Endothelial cell of umbilical vein (primary cell): Measurements from ENCODE around the gene CNTD1. TPM values are rescaled to one million over a fixed set of nuclear protein-coding genes. Genes with fewer than 3 reads are reported as not detected.

Source experiments
- BruUV-seq: library from RNA; stranded (reverse); fragments of 400-500 nt; replicated peaks from 2 replicates; lab custom pipeline; 2021; lab: Mats Ljungman, UMichigan
- CTCF ChIA-PET: fragments of 300-600, 350-600 bp; sonication (Branson Sonifier 250); formaldehyde crosslinking; loops from one replicate; lab custom pipeline; 2021; ENCODE audit warnings: antibody characterized with exemption, inconsistent platforms; lab: Charles Lee
- POLR2A ChIA-PET: fragments of 300-600, 350-600 bp; sonication (Branson Sonifier 250); formaldehyde crosslinking; loops from one replicate; lab custom pipeline; 2021; ENCODE audit warnings: antibody characterized with exemption, inconsistent platforms; lab: Charles Lee
- DNase-seq: peaks from one replicate; pipeline ENCODE4 v3.0.0-alpha.2; 2011; ENCODE audit warnings: low read depth, low spot score
- FAIRE-seq: peaks from 2 replicates; lab custom pipeline; 2011; peaks lifted over from hg19 to GRCh38; lab: Jason Lieb, UNC
- H2AFZ ChIP-seq: 2 replicates; pipeline ENCODE4 v1.6.0; 2012; ENCODE audit warnings: low read depth, low read length, control low read depth, inconsistent platforms
- H3K27ac ChIP-seq: 2 replicates; pipeline ENCODE4 v1.5.1; 2011; ENCODE audit warnings: low read depth, mild to moderate bottlenecking, control low read depth, low read length, moderate library complexity; ENCODE audit not compliant: insufficient read depth
- H3K27me3 ChIP-seq, 2 experiments: 2 replicates each; pipeline versions ENCODE4 v1.6.0 to v1.6.1; 2011; ENCODE audit warnings: low read length in 2 of 2, mixed read lengths in 1 of 2; ENCODE audit not compliant: control insufficient read depth in 2 of 2, insufficient read depth in 2 of 2
- H3K36me3 ChIP-seq, 2 experiments: 2 replicates in 1 of 2; 3 replicates in 1 of 2; pipeline ENCODE4 v1.5.1; 2011; ENCODE audit warnings: low read length in 2 of 2, mild to moderate bottlenecking in 1 of 2, moderate library complexity in 1 of 2; ENCODE audit not compliant: control insufficient read depth in 2 of 2, insufficient read depth in 2 of 2; ENCODE audit errors: extremely low read depth in 1 of 2
- H3K4me1 ChIP-seq: 3 replicates; pipeline ENCODE4 v1.5.1; 2011; ENCODE audit warnings: mild to moderate bottlenecking, low read length; ENCODE audit not compliant: control insufficient read depth, insufficient read depth; ENCODE audit errors: extremely low read depth
- H3K4me2 ChIP-seq: 2 replicates; pipeline ENCODE4 v1.6.1; 2011; ENCODE audit warnings: low read length, control low read depth, mixed read lengths; ENCODE audit not compliant: insufficient read depth
- H3K4me3 ChIP-seq, 3 experiments: fragments of 200-600 bp in 1 of 3; sonication (generic), shearing (Covaris generic) in 1 of 3; replicated peaks in 1 of 3; 2 replicates each; pipeline ENCODE4 v1.5.1; 2011 to 2016; ENCODE audit warnings: control low read depth in 3 of 3, low read length in 3 of 3, mild to moderate bottlenecking in 2 of 3, inconsistent platforms in 1 of 3, low read depth in 1 of 3, moderate library complexity in 1 of 3; ENCODE audit not compliant: insufficient read depth in 1 of 3
- H3K79me2 ChIP-seq: 2 replicates; pipeline ENCODE4 v1.6.0; 2012; ENCODE audit warnings: low read length, inconsistent platforms; ENCODE audit not compliant: control insufficient read depth, insufficient read depth
- H3K9ac ChIP-seq: replicated peaks from 2 replicates; pipeline ENCODE3; 2011; ENCODE audit warnings: low read length, control low read depth; ENCODE audit not compliant: insufficient read depth; ENCODE audit errors: extremely low read depth
- H3K9me1 ChIP-seq: replicated peaks from 3 replicates; pipeline ENCODE4 v1.6.0; 2011; ENCODE audit warnings: mild to moderate bottlenecking, low read length; ENCODE audit not compliant: control insufficient read depth, insufficient read depth; ENCODE audit errors: extremely low read depth
- H3K9me3 ChIP-seq: replicated peaks from 2 replicates; pipeline ENCODE4 v1.5.1; 2012; ENCODE audit warnings: low read length, inconsistent platforms; ENCODE audit not compliant: control insufficient read depth, insufficient read depth
- H4K20me1 ChIP-seq: replicated peaks from 2 replicates; pipeline ENCODE3; 2011; ENCODE audit warnings: mild to moderate bottlenecking, low read length; ENCODE audit not compliant: control insufficient read depth, insufficient read depth; ENCODE audit errors: extremely low read depth
- EZH2 ChIP-seq: IDR thresholded peaks from 2 replicates; pipeline ENCODE4 v1.6.1; 2012; ENCODE audit warnings: borderline replicate concordance, low read depth, mild to moderate bottlenecking, moderate library complexity, low read length, inconsistent platforms; ENCODE audit not compliant: severe bottlenecking
- FOS ChIP-seq: IDR thresholded peaks from 2 replicates; pipeline ENCODE4 v1.6.1; 2011; ENCODE audit warnings: mild to moderate bottlenecking, low read length, moderate library complexity, borderline replicate concordance; ENCODE audit not compliant: insufficient read depth
- GATA2 ChIP-seq: IDR thresholded peaks from 2 replicates; pipeline ENCODE4 v1.7.0; 2011; ENCODE audit warnings: low read depth, mild to moderate bottlenecking, moderate library complexity, mixed read lengths, low read length; ENCODE audit not compliant: insufficient read length, insufficient read depth
- JUN ChIP-seq: IDR thresholded peaks from 2 replicates; pipeline ENCODE4 v1.6.1; 2011; ENCODE audit warnings: borderline replicate concordance, low read depth; ENCODE audit not compliant: insufficient read length, insufficient read depth
- MYC ChIP-seq: IDR thresholded peaks from one replicate; pipeline ENCODE4 v1.6.1; 2011; ENCODE audit warnings: mild to moderate bottlenecking, low read depth, low read length
- POLR2A ChIP-seq: IDR thresholded peaks from 2 replicates; pipeline ENCODE4 v1.6.1; 2012; ENCODE audit warnings: low read depth, mild to moderate bottlenecking, control low read depth, low read length
- POLR2AphosphoS5 ChIP-seq: IDR thresholded peaks from 2 replicates; pipeline ENCODE4 v1.6.1; 2012; ENCODE audit warnings: low read depth, mild to moderate bottlenecking, control low read depth, low read length, moderate library complexity; ENCODE audit not compliant: insufficient read depth
- dilution Hi-C: fragments of 300-500 bp; cut with MboI; formaldehyde crosslinking; loops from one replicate; pipeline ENCODE4 v1.15.0; 2019; ENCODE audit warnings: low sequenced_read_pairs; ENCODE audit not compliant: extremely low pct_ligation_motif_present
- intact Hi-C: fragments of 100-400 bp; cut with micrococcal nuclease; formaldehyde crosslinking; loops from one replicate; pipeline ENCODE4 v1.10.0; 2022
- polyA plus RNA-seq, 4 experiments: library from polyadenylated mRNA; depleted of rRNA in 3 of 4; stranded (reverse) in 3 of 4; unstranded in 1 of 4; fragments of >200 nt; gene quantifications; 2 replicates each; pipeline versions ENCODE4 v1.2.1 to v1.2.3, GENCODE V29; 2011 to 2012; ENCODE audit warnings: missing spikeins in 1 of 4
- total RNA-seq: library from RNA; stranded (reverse); gene quantifications from 2 replicates; pipeline ENCODE4 v1.2.3, GENCODE V29; 2021
- TF ChIP-seq, protein P1 (sequence below), 2 donors: IDR thresholded peaks; 1 replicate in 1 of 2; 2 replicates in 1 of 2; pipeline ENCODE4 v1.5.1; 2011; ENCODE audit warnings: low read length in 2 of 2, mild to moderate bottlenecking in 2 of 2, moderate library complexity in 2 of 2, control low read depth in 1 of 2, inconsistent platforms in 1 of 2, low read depth in 1 of 2; ENCODE audit not compliant: insufficient read depth in 1 of 2; ENCODE audit errors: extremely low read depth in 1 of 2
- TF ChIP-seq, protein P2 (sequence below): IDR thresholded peaks from 2 replicates; pipeline ENCODE4 v1.6.1; 2011; ENCODE audit not compliant: insufficient read depth, insufficient read length

Gene CNTD1
- total and polyA plus RNA-seq, 2 donors (not counting 3 experiments of a cell fraction or from before 2014, with no cell fraction given) = not detected

DNA sequence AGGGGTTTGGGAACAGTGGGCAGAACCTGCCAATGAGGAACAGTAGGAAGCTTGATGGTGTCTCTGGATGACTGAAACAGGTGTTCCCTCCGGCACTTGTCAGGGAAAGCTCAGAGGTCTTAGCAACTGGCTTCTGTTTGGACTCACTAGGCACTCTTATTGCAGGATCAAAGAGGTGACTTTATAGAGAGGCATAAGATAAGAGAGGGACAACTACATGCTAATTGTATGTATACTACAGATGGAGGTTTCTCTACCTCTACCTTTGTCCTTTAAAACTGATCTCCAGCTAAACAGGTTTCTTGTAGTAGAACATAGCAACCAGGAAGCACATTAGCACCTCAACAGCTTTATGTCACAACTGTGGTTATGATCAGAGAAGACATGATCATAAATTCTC, 7.6 kb downstream of the CNTD1 start:
- CTCF ChIA-PET = interaction anchor here (1.3 kb wide), 1 partner anchor 228 kb away, joined by 3 read pairs; no protein-coding TSS in a partner anchor
- Histone ChIP-seq H3K36me3 (peaks cover 5 to 9% of the 10 kb centered on the region in 2 experiments), H3K4me3 (no peak overlapping the region), H3K4me1 (no peaks in the 10 kb centered on the region), H3K9ac (no peak overlapping the region), H3K27me3 (no peaks in the 10 kb centered on the region), H3K27ac (no peak overlapping the region), H4K20me1 (no peaks in the 10 kb centered on the region), H2AFZ (no peak overlapping the region), H3K79me2 (no peaks in the 10 kb centered on the region), H3K9me3 (no peaks in the 10 kb centered on the region), H3K9me1 (no peaks in the 10 kb centered on the region), H3K4me2 (no peak overlapping the region)
- no TSS peak for BruUV-seq
- DNase-seq = no peak
- no peak for TF ChIP-seq POLR2A
- TF ChIP-seq POLR2AphosphoS5 = no peak
- TF ChIP-seq FOS = no peak
- TF ChIP-seq, protein P1, sequence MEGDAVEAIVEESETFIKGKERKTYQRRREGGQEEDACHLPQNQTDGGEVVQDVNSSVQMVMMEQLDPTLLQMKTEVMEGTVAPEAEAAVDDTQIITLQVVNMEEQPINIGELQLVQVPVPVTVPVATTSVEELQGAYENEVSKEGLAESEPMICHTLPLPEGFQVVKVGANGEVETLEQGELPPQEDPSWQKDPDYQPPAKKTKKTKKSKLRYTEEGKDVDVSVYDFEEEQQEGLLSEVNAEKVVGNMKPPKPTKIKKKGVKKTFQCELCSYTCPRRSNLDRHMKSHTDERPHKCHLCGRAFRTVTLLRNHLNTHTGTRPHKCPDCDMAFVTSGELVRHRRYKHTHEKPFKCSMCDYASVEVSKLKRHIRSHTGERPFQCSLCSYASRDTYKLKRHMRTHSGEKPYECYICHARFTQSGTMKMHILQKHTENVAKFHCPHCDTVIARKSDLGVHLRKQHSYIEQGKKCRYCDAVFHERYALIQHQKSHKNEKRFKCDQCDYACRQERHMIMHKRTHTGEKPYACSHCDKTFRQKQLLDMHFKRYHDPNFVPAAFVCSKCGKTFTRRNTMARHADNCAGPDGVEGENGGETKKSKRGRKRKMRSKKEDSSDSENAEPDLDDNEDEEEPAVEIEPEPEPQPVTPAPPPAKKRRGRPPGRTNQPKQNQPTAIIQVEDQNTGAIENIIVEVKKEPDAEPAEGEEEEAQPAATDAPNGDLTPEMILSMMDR (IDR thresholded peaks at IDR 0.05; ENCODE audit: extremely low read depth in 1 of 2, insufficient read depth in 1 of 2, low read depth in 1 of 2, low read length in 2 of 2) = no peak
- TF ChIP-seq GATA2 = no peak
- TF ChIP-seq JUN = no peak
- no peak for TF ChIP-seq EZH2
- no peak for TF ChIP-seq MYC
- TF ChIP-seq, protein P2, sequence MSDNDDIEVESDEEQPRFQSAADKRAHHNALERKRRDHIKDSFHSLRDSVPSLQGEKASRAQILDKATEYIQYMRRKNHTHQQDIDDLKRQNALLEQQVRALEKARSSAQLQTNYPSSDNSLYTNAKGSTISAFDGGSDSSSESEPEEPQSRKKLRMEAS = no peak
- POLR2A ChIA-PET = interaction anchor here (0.7 kb wide), 1 partner anchor 486 kb away, joined by 4 read pairs; no protein-coding TSS in a partner anchor
- intact Hi-C loops = no loop called here
- no peak for FAIRE-seq
- dilution Hi-C loops = no loop called here
